Endodermal cell (in vitro differentiated cells): Measurements from ENCODE around the gene ORMDL2. TPM values are rescaled to one million over a fixed set of nuclear protein-coding genes. Genes with fewer than 3 reads are reported as not detected.

ENCODE experiments used
- DNase-seq: peaks from one replicate; pipeline ENCODE4 v3.0.0-alpha.2; 2017
- H3K27ac ChIP-seq: 2 replicates; pipeline ENCODE4 v1.5.1; 2013; ENCODE audit warnings: mild to moderate bottlenecking, low read depth, low read length, moderate library complexity
- H3K27me3 ChIP-seq: 2 replicates; pipeline ENCODE4 v1.6.1; 2013; ENCODE audit warnings: mild to moderate bottlenecking, low read length, moderate library complexity; ENCODE audit not compliant: insufficient read depth, control insufficient read depth, poor library complexity, severe bottlenecking
- H3K36me3 ChIP-seq: 2 replicates; pipeline ENCODE4 v1.7.0; 2013; ENCODE audit warnings: mild to moderate bottlenecking, low read length, moderate library complexity; ENCODE audit not compliant: control insufficient read depth, insufficient read depth
- H3K4me1 ChIP-seq: one replicate; pipeline ENCODE4 v1.7.0; 2013; ENCODE audit warnings: low read length; ENCODE audit not compliant: control insufficient read depth, insufficient read depth
- H3K4me3 ChIP-seq: 2 replicates; pipeline ENCODE4 v1.5.1; 2013; ENCODE audit warnings: mild to moderate bottlenecking, low read length, moderate library complexity
- H3K9ac ChIP-seq: 2 replicates; pipeline ENCODE4 v1.6.1; 2013; ENCODE audit warnings: mild to moderate bottlenecking, low read length, moderate library complexity; ENCODE audit not compliant: poor library complexity, severe bottlenecking; ENCODE audit errors: extremely low read depth
- H3K9me3 ChIP-seq: 2 replicates; pipeline ENCODE4 v1.6.1; 2013; ENCODE audit warnings: mild to moderate bottlenecking, low read length, moderate library complexity; ENCODE audit not compliant: control insufficient read depth
- H3K27ac Mint-ChIP-seq: 2 replicates; pipeline ENCODE4 v1.8.0; 2020; ENCODE audit warnings: mixed read lengths
- H3K27me3 Mint-ChIP-seq: 2 replicates; pipeline ENCODE4 v1.8.0; 2021; ENCODE audit warnings: mild to moderate bottlenecking, mixed read lengths; ENCODE audit not compliant: insufficient read depth
- H3K36me3 Mint-ChIP-seq: 2 replicates; pipeline ENCODE4 v1.8.0; 2020; ENCODE audit warnings: low read depth, mixed read lengths
- H3K4me1 Mint-ChIP-seq: 2 replicates; pipeline ENCODE4 v1.8.0; 2020; ENCODE audit warnings: mixed read lengths
- H3K4me3 Mint-ChIP-seq: 2 replicates; pipeline ENCODE4 v1.8.0; 2020; ENCODE audit warnings: mild to moderate bottlenecking, moderate library complexity, mixed read lengths
- H3K9me3 Mint-ChIP-seq: 2 replicates; pipeline ENCODE4 v1.8.0; 2020; ENCODE audit warnings: mild to moderate bottlenecking, mixed read lengths
- CTCF ChIP-seq: fragments of 200-600 bp; sonication (generic); conservative IDR thresholded peaks from 2 replicates; pipeline ENCODE4 v1.5.0; 2021; ENCODE audit warnings: antibody characterized with exemption, mild to moderate bottlenecking
- WGBS, 2 experiments: methylation state at CpG; one replicate each; pipeline versions ENCODE4 v1.1.5 to v1.1.7; 2013; ENCODE audit warnings: missing lambda C conversion rate in 2 of 2, mixed read lengths in 1 of 2; ENCODE audit not compliant: insufficient coverage in 1 of 2, insufficient read length in 1 of 2; 5-methylcytosine and 5-hydroxymethylcytosine counted together
- total RNA-seq, 2 donors: library from RNA; stranded (reverse); fragmentation: NEBNext Ultra II Directional in 1 of 2; extraction: Animal tissue kit (Norgen Biotek cat#: 25700) in 1 of 2; gene quantifications; 2 replicates in 1 of 2; 3 replicates in 1 of 2; pipeline ENCODE4 v1.2.1, GENCODE V29; 2021

Gene ORMDL2
- total RNA-seq, 2 donors from 2014 or later: 43.7 to 57.1 TPM

- Mint-ChIP-seq H3K27me3 (no peaks in the 10 kb centered on the region), H3K4me1 (peaks cover 9% of the 10 kb centered on the region), H3K9me3 (no peaks in the 10 kb centered on the region), H3K4me3 (no peak overlapping the region), H3K27ac (no peak overlapping the region), H3K36me3 (no peaks in the 10 kb centered on the region)
- Histone ChIP-seq H3K4me1 (peaks cover 5% of the 10 kb centered on the region), H3K4me3 (no peak overlapping the region), H3K27ac (no peak overlapping the region), H3K9me3 (no peaks in the 10 kb centered on the region), H3K27me3 (no peaks in the 10 kb centered on the region), H3K9ac (no peak overlapping the region), H3K36me3 (no peaks in the 10 kb centered on the region)
- DNase-seq: no peak
- 93 to 94% methylated on average over 3 to 4 of the region's 4 CpGs for WGBS, 2 experiments
- TF ChIP-seq CTCF: no peak
Observed at GRCh38 chr12:55843431-55843830, 25.6 kb downstream of the ORMDL2 start.

GRCh38 chr12:55844961-55845360, 27.1 kb downstream of the ORMDL2 start:
- H3K9me3 Mint-ChIP-seq: no peaks in the 10 kb centered on the region

GRCh38 chr12:55845361-55845760, 27.5 kb downstream of the ORMDL2 start:
- Histone ChIP-seq H3K27me3 (no peaks in the 10 kb centered on the region), H3K4me1 (peaks cover 9% of the 10 kb centered on the region), H3K4me3 (no peak overlapping the region), H3K36me3 (no peaks in the 10 kb centered on the region), H3K9ac (no peak overlapping the region), H3K27ac (no peak overlapping the region), H3K9me3 (no peaks in the 10 kb centered on the region)
- Mint-ChIP-seq H3K4me1 (peaks cover 12% of the 10 kb centered on the region), H3K9me3 (no peaks in the 10 kb centered on the region), H3K36me3 (no peaks in the 10 kb centered on the region), H3K4me3 (no peak overlapping the region), H3K27me3 (peaks cover 4% of the 10 kb centered on the region), H3K27ac (no peak overlapping the region)
- TF ChIP-seq CTCF: no peak
- 90 to 100% methylated on average over 1 to 3 of the region's 5 CpGs for WGBS, 2 experiments
- no peak for DNase-seq

More at GRCh38 chr12:55844961-55845360, 27.1 kb downstream of the ORMDL2 start:
- Mint-ChIP-seq H3K36me3 (no peaks in the 10 kb centered on the region), H3K4me1 (peaks cover 9% of the 10 kb centered on the region), H3K4me3 (no peak overlapping the region), H3K27ac (no peak overlapping the region), H3K27me3 (peaks cover 1% of the 10 kb centered on the region)
- no peak for DNase-seq
- no peak for TF ChIP-seq CTCF
- H3K27ac ChIP-seq: no peak overlapping the region
- no peak overlapping the region for H3K4me3 ChIP-seq
- no peaks in the 10 kb centered on the region for H3K36me3 ChIP-seq
- peaks cover 5% of the 10 kb centered on the region for H3K4me1 ChIP-seq
- no peaks in the 10 kb centered on the region for H3K27me3 ChIP-seq
- H3K9ac ChIP-seq: no peak overlapping the region
- WGBS, 2 experiments: 80% methylated on average over 1 of the region's 4 CpGs; no CpG with 5 or more reads in 1 of the 2 experiments
- H3K9me3 ChIP-seq: no peaks in the 10 kb centered on the region
